Endothelial cell of umbilical vein (primary cell): ENCODE results near the gene PRRC2B. TPM values are rescaled to one million over a fixed set of nuclear protein-coding genes. Genes with fewer than 3 reads are reported as not detected.

Source experiments
- BruUV-seq: library from RNA; stranded (reverse); fragments of 400-500 nt; replicated peaks from 2 replicates; lab custom pipeline; 2021; lab: Mats Ljungman, UMichigan
- CTCF ChIA-PET: fragments of 300-600, 350-600 bp; sonication (Branson Sonifier 250); formaldehyde crosslinking; loops from one replicate; lab custom pipeline; 2021; ENCODE audit warnings: antibody characterized with exemption, inconsistent platforms; lab: Charles Lee
- POLR2A ChIA-PET: fragments of 300-600, 350-600 bp; sonication (Branson Sonifier 250); formaldehyde crosslinking; loops from one replicate; lab custom pipeline; 2021; ENCODE audit warnings: antibody characterized with exemption, inconsistent platforms; lab: Charles Lee
- DNase-seq: peaks from one replicate; pipeline ENCODE4 v3.0.0-alpha.2; 2011; ENCODE audit warnings: low read depth, low spot score
- FAIRE-seq: peaks from 2 replicates; lab custom pipeline; 2011; peaks lifted over from hg19 to GRCh38; lab: Jason Lieb, UNC
- H2AFZ ChIP-seq: 2 replicates; pipeline ENCODE4 v1.6.0; 2012; ENCODE audit warnings: low read depth, low read length, control low read depth, inconsistent platforms
- H3K27ac ChIP-seq: 2 replicates; pipeline ENCODE4 v1.5.1; 2011; ENCODE audit warnings: low read depth, mild to moderate bottlenecking, control low read depth, low read length, moderate library complexity; ENCODE audit not compliant: insufficient read depth
- H3K27me3 ChIP-seq, 2 experiments: 2 replicates each; pipeline versions ENCODE4 v1.6.0 to v1.6.1; 2011; ENCODE audit warnings: low read length in 2 of 2, mixed read lengths in 1 of 2; ENCODE audit not compliant: control insufficient read depth in 2 of 2, insufficient read depth in 2 of 2
- H3K36me3 ChIP-seq, 2 experiments: 2 replicates in 1 of 2; 3 replicates in 1 of 2; pipeline ENCODE4 v1.5.1; 2011; ENCODE audit warnings: low read length in 2 of 2, mild to moderate bottlenecking in 1 of 2, moderate library complexity in 1 of 2; ENCODE audit not compliant: control insufficient read depth in 2 of 2, insufficient read depth in 2 of 2; ENCODE audit errors: extremely low read depth in 1 of 2
- H3K4me1 ChIP-seq: 3 replicates; pipeline ENCODE4 v1.5.1; 2011; ENCODE audit warnings: mild to moderate bottlenecking, low read length; ENCODE audit not compliant: control insufficient read depth, insufficient read depth; ENCODE audit errors: extremely low read depth
- H3K4me2 ChIP-seq: 2 replicates; pipeline ENCODE4 v1.6.1; 2011; ENCODE audit warnings: low read length, control low read depth, mixed read lengths; ENCODE audit not compliant: insufficient read depth
- H3K4me3 ChIP-seq, 3 experiments: fragments of 200-600 bp in 1 of 3; sonication (generic), shearing (Covaris generic) in 1 of 3; replicated peaks in 1 of 3; 2 replicates each; pipeline ENCODE4 v1.5.1; 2011 to 2016; ENCODE audit warnings: control low read depth in 3 of 3, low read length in 3 of 3, mild to moderate bottlenecking in 2 of 3, inconsistent platforms in 1 of 3, low read depth in 1 of 3, moderate library complexity in 1 of 3; ENCODE audit not compliant: insufficient read depth in 1 of 3
- H3K79me2 ChIP-seq: 2 replicates; pipeline ENCODE4 v1.6.0; 2012; ENCODE audit warnings: low read length, inconsistent platforms; ENCODE audit not compliant: control insufficient read depth, insufficient read depth
- H3K9ac ChIP-seq: replicated peaks from 2 replicates; pipeline ENCODE3; 2011; ENCODE audit warnings: low read length, control low read depth; ENCODE audit not compliant: insufficient read depth; ENCODE audit errors: extremely low read depth
- H3K9me1 ChIP-seq: replicated peaks from 3 replicates; pipeline ENCODE4 v1.6.0; 2011; ENCODE audit warnings: mild to moderate bottlenecking, low read length; ENCODE audit not compliant: control insufficient read depth, insufficient read depth; ENCODE audit errors: extremely low read depth
- H3K9me3 ChIP-seq: replicated peaks from 2 replicates; pipeline ENCODE4 v1.5.1; 2012; ENCODE audit warnings: low read length, inconsistent platforms; ENCODE audit not compliant: control insufficient read depth, insufficient read depth
- H4K20me1 ChIP-seq: replicated peaks from 2 replicates; pipeline ENCODE3; 2011; ENCODE audit warnings: mild to moderate bottlenecking, low read length; ENCODE audit not compliant: control insufficient read depth, insufficient read depth; ENCODE audit errors: extremely low read depth
- CTCF ChIP-seq, 2 donors: IDR thresholded peaks; 1 replicate in 1 of 2; 2 replicates in 1 of 2; pipeline ENCODE4 v1.5.1; 2011; ENCODE audit warnings: low read length in 2 of 2, mild to moderate bottlenecking in 2 of 2, moderate library complexity in 2 of 2, control low read depth in 1 of 2, inconsistent platforms in 1 of 2, low read depth in 1 of 2; ENCODE audit not compliant: insufficient read depth in 1 of 2; ENCODE audit errors: extremely low read depth in 1 of 2
- EZH2 ChIP-seq: IDR thresholded peaks from 2 replicates; pipeline ENCODE4 v1.6.1; 2012; ENCODE audit warnings: borderline replicate concordance, low read depth, mild to moderate bottlenecking, moderate library complexity, low read length, inconsistent platforms; ENCODE audit not compliant: severe bottlenecking
- FOS ChIP-seq: IDR thresholded peaks from 2 replicates; pipeline ENCODE4 v1.6.1; 2011; ENCODE audit warnings: mild to moderate bottlenecking, low read length, moderate library complexity, borderline replicate concordance; ENCODE audit not compliant: insufficient read depth
- GATA2 ChIP-seq: IDR thresholded peaks from 2 replicates; pipeline ENCODE4 v1.7.0; 2011; ENCODE audit warnings: low read depth, mild to moderate bottlenecking, moderate library complexity, mixed read lengths, low read length; ENCODE audit not compliant: insufficient read length, insufficient read depth
- JUN ChIP-seq: IDR thresholded peaks from 2 replicates; pipeline ENCODE4 v1.6.1; 2011; ENCODE audit warnings: borderline replicate concordance, low read depth; ENCODE audit not compliant: insufficient read length, insufficient read depth
- MYC ChIP-seq: IDR thresholded peaks from one replicate; pipeline ENCODE4 v1.6.1; 2011; ENCODE audit warnings: mild to moderate bottlenecking, low read depth, low read length
- POLR2A ChIP-seq: IDR thresholded peaks from 2 replicates; pipeline ENCODE4 v1.6.1; 2012; ENCODE audit warnings: low read depth, mild to moderate bottlenecking, control low read depth, low read length
- POLR2AphosphoS5 ChIP-seq: IDR thresholded peaks from 2 replicates; pipeline ENCODE4 v1.6.1; 2012; ENCODE audit warnings: low read depth, mild to moderate bottlenecking, control low read depth, low read length, moderate library complexity; ENCODE audit not compliant: insufficient read depth
- dilution Hi-C: fragments of 300-500 bp; cut with MboI; formaldehyde crosslinking; loops from one replicate; pipeline ENCODE4 v1.15.0; 2019; ENCODE audit warnings: low sequenced_read_pairs; ENCODE audit not compliant: extremely low pct_ligation_motif_present
- intact Hi-C: fragments of 100-400 bp; cut with micrococcal nuclease; formaldehyde crosslinking; loops from one replicate; pipeline ENCODE4 v1.10.0; 2022
- polyA plus RNA-seq, 4 experiments: library from polyadenylated mRNA; depleted of rRNA in 3 of 4; stranded (reverse) in 3 of 4; unstranded in 1 of 4; fragments of >200 nt; gene quantifications; 2 replicates each; pipeline versions ENCODE4 v1.2.1 to v1.2.3, GENCODE V29; 2011 to 2012; ENCODE audit warnings: missing spikeins in 1 of 4
- total RNA-seq: library from RNA; stranded (reverse); gene quantifications from 2 replicates; pipeline ENCODE4 v1.2.3, GENCODE V29; 2021
- TF ChIP-seq, protein P1 (sequence below): IDR thresholded peaks from 2 replicates; pipeline ENCODE4 v1.6.1; 2011; ENCODE audit not compliant: insufficient read depth, insufficient read length

Gene PRRC2B
- total and polyA plus RNA-seq, 2 donors (not counting 3 experiments of a cell fraction or from before 2014, with no cell fraction given) = 35.6 to 256 TPM

DNA sequence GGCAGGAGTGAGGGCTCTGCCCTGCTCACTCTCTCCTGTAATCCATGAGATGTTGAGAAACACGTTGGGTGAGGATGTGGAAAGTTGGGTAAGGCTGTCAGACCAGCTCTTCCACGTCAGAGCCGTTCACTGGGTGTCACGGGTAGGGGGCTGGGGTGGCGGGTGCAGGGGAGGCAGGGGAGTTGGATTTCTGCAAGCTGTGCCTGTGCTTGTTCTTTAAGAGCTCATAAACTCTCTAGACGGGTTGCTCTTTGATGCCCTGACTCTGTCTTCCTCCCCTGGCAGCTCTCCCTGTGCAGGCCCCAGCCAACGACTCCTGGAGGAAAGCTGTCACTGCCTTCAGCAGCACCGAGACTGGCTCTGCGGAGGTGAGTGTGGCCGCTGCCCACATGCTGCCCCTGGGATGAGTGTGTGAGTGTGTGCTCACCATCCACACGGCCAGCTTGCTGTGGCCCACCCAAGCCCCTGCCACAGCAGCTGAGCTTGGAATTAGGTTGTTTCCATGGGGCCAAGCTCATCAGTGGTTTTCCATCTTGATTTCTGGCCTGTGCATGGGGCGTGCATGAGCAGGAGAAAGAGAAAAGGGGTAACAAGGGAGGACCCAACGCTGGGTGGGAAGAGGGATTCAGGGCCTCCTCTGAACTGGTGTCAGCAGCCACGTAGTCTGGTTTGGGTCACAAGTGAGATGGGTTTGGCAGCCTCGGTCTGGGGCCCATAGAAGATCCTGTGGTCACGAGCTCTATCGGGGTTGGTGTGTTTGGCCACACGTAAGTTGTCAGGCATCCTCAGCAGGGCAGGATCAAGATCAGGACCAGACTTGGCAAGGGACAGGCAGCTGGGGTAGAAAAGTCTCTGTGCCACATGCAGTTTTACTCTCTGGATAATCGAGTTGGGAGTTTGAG is 87.8 kb downstream of the PRRC2B start:
- Histone ChIP-seq H3K27me3 (no peaks in the 10 kb centered on the region), H3K9ac (no peak overlapping the region), H4K20me1 (no peaks in the 10 kb centered on the region), H3K4me3 (no peak overlapping the region), H3K9me1 (no peaks in the 10 kb centered on the region), H3K27ac (no peak overlapping the region), H2AFZ (no peak overlapping the region), H3K36me3 (peaks cover 41 to 82% of the 10 kb centered on the region in 2 experiments), H3K79me2 (peaks cover 12% of the 10 kb centered on the region), H3K4me2 (no peak overlapping the region), H3K4me1 (no peaks in the 10 kb centered on the region), H3K9me3 (no peaks in the 10 kb centered on the region)
- intact Hi-C loops (no loop called here), dilution Hi-C loops (no loop called here)
- TF ChIP-seq, protein P1, sequence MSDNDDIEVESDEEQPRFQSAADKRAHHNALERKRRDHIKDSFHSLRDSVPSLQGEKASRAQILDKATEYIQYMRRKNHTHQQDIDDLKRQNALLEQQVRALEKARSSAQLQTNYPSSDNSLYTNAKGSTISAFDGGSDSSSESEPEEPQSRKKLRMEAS = no peak
- POLR2A ChIA-PET = no interaction called here
- FAIRE-seq (no peak), DNase-seq (no peak)
- CTCF ChIA-PET = interaction anchor here (1.0 to 5.7 kb wide), 2 partner anchors 114 to 132 kb away, joined by 3 to 35 read pairs; no protein-coding TSS in a partner anchor
- no TSS peak for BruUV-seq

GRCh38 chr9:131482343-131483006 is 88.6 kb downstream of the PRRC2B start:
- FAIRE-seq (no peak), DNase-seq (no peak)
- H3K4me3 ChIP-seq = no peak overlapping the region
- H3K4me2 ChIP-seq = no peak overlapping the region
- H3K27me3 ChIP-seq = no peaks in the 10 kb centered on the region
- H3K27ac ChIP-seq = no peak overlapping the region
- CTCF ChIA-PET = no interaction called here
- no peaks in the 10 kb centered on the region for H3K9me1 ChIP-seq
- intact Hi-C loops = no loop called here
- peaks cover 41 to 82% of the 10 kb centered on the region in 2 experiments for H3K36me3 ChIP-seq
- dilution Hi-C loops = no loop called here
- no peaks in the 10 kb centered on the region for H4K20me1 ChIP-seq
- H3K4me1 ChIP-seq = no peaks in the 10 kb centered on the region
- H2AFZ ChIP-seq = no peak overlapping the region
- no peak for TF ChIP-seq POLR2AphosphoS5
- no peak for TF ChIP-seq FOS
- TF ChIP-seq, protein P1 = no peak
- TF ChIP-seq POLR2A = no peak
- no peak for TF ChIP-seq CTCF (IDR thresholded peaks at IDR 0.05; ENCODE audit: extremely low read depth in 1 of 2, insufficient read depth in 1 of 2, low read depth in 1 of 2, low read length in 2 of 2)
- TF ChIP-seq JUN = no peak
- TF ChIP-seq GATA2 = no peak
- TF ChIP-seq MYC = no peak
- TF ChIP-seq EZH2 = no peak
- peaks cover 12% of the 10 kb centered on the region for H3K79me2 ChIP-seq
- POLR2A ChIA-PET = no interaction called here
- TSS peak; percentile 53 for BruUV-seq
- H3K9ac ChIP-seq = no peak overlapping the region
- no peaks in the 10 kb centered on the region for H3K9me3 ChIP-seq
